HepG2 (cell line): Measurements from ENCODE around the gene LIMD2. TPM values are rescaled to one million over a fixed set of nuclear protein-coding genes. Genes with fewer than 3 reads are reported as not detected.

Source experiments
- AGO2 ChIP-seq: fragments of 200-400 bp; formaldehyde crosslinking; optimal IDR thresholded peaks from 2 replicates; pipeline ENCODE3; 2017; ENCODE audit warnings: mild to moderate bottlenecking, low read depth, low read length, moderate library complexity
- BRCA1 ChIP-seq: sonication (generic); formaldehyde crosslinking; IDR thresholded peaks from 2 replicates; pipeline ENCODE4 v1.4.0; 2020; ENCODE audit warnings: missing genetic modification reagents
- CEBPG ChIP-seq: IDR thresholded peaks from 2 replicates; pipeline ENCODE4 v1.6.1; 2016
- HDAC1 ChIP-seq: sonication (generic); formaldehyde crosslinking; IDR thresholded peaks from 2 replicates; pipeline ENCODE4 v1.5.1; 2020; ENCODE audit warnings: mild to moderate bottlenecking, missing genetic modification reagents
- KDM1A ChIP-seq: IDR thresholded peaks from 2 replicates; pipeline ENCODE4 v1.6.1; 2016; ENCODE audit warnings: missing compliant biosample characterization
- NFIB ChIP-seq: sonication (generic); formaldehyde crosslinking; IDR thresholded peaks from 2 replicates; pipeline ENCODE4 v1.9.0; 2021; ENCODE audit warnings: missing genetic modification reagents, mild to moderate bottlenecking, borderline replicate concordance
- NFYC ChIP-seq: IDR thresholded peaks from 2 replicates; pipeline ENCODE4 v1.6.1; 2016; ENCODE audit warnings: missing genetic modification reagents, missing compliant biosample characterization
- POGK ChIP-seq: sonication (generic); formaldehyde crosslinking; conservative IDR thresholded peaks from 2 replicates; pipeline ENCODE4 v1.8.0; 2022; ENCODE audit warnings: mild to moderate bottlenecking, moderate library complexity, missing genetic modification reagents
- RERE ChIP-seq: IDR thresholded peaks from 2 replicates; pipeline ENCODE4 v1.6.1; 2016; ENCODE audit warnings: low read depth, missing genetic modification reagents, missing compliant biosample characterization
- SAFB2 ChIP-seq: sonication (generic); formaldehyde crosslinking; IDR thresholded peaks from 2 replicates; pipeline ENCODE4 v1.5.1; 2020; ENCODE audit warnings: missing genetic modification reagents, low read depth, mild to moderate bottlenecking, borderline replicate concordance
- SAP130 ChIP-seq: IDR thresholded peaks from 2 replicates; pipeline ENCODE4 v1.6.1; 2016; ENCODE audit warnings: low read depth
- TBP ChIP-seq: sonication (generic); formaldehyde crosslinking; IDR thresholded peaks from 2 replicates; pipeline ENCODE4 v1.5.0; 2020; ENCODE audit warnings: missing genetic modification reagents
- U2AF1 ChIP-seq: fragments of 200-400 bp; formaldehyde crosslinking; optimal IDR thresholded peaks from 2 replicates; pipeline ENCODE3; 2017; ENCODE audit warnings: mild to moderate bottlenecking, low read depth, low read length
- XRCC5 ChIP-seq: fragments of 200-400 bp; formaldehyde crosslinking; optimal IDR thresholded peaks from 2 replicates; pipeline ENCODE3; 2017; ENCODE audit warnings: mild to moderate bottlenecking, low read length
- ZNF224 ChIP-seq: sonication (generic); formaldehyde crosslinking; IDR thresholded peaks from 2 replicates; pipeline ENCODE4 v1.5.0; 2020; ENCODE audit warnings: mild to moderate bottlenecking, missing genetic modification reagents
- ZNF431 ChIP-seq: sonication (generic); formaldehyde crosslinking; IDR thresholded peaks from 2 replicates; pipeline ENCODE4 v1.9.0; 2022; ENCODE audit warnings: missing genetic modification reagents, low read depth, mild to moderate bottlenecking, borderline replicate concordance
- ZNF598 ChIP-seq: sonication (generic); formaldehyde crosslinking; IDR thresholded peaks from 2 replicates; pipeline ENCODE4 v1.5.1; 2020; ENCODE audit warnings: mild to moderate bottlenecking, missing genetic modification reagents, borderline replicate concordance
- ZNF724P ChIP-seq: sonication (generic); formaldehyde crosslinking; IDR thresholded peaks from 2 replicates; pipeline ENCODE4 v1.8.0; 2022; ENCODE audit warnings: missing genetic modification reagents, borderline replicate concordance
- polyA plus RNA-seq, 8 experiments: library from polyadenylated mRNA; depleted of rRNA in 3 of 8; stranded (reverse) in 7 of 8; unstranded in 1 of 8; fragments of >200 nt; fragmentation: Illumina TruSeq in 4 of 8; extraction: Trizol in 4 of 8; gene quantifications; 2 replicates each; pipeline versions ENCODE4 v1.2.1 to v1.2.3, GENCODE V29; 2011 to 2016; ENCODE audit warnings: low read depth in 4 of 8, missing spikeins in 1 of 8, mixed read lengths in 1 of 8; ENCODE audit not compliant: insufficient read depth in 1 of 8
- total RNA-seq, 5 experiments: library from RNA; depleted of rRNA; stranded (reverse); fragments of >200 nt; fragmentation: Illumina TruSeq; extraction: Trizol; gene quantifications; 2 replicates each; pipeline ENCODE4 v1.2.3, GENCODE V29; 2016; ENCODE audit warnings: low read depth in 1 of 5
- TF ChIP-seq, protein P1 (sequence below): sonication (generic); formaldehyde crosslinking; IDR thresholded peaks from 2 replicates; pipeline ENCODE4 v1.4.0; 2020; ENCODE audit warnings: missing genetic modification reagents; ENCODE audit errors: not compliant biosample characterization
- TF ChIP-seq, protein P2 (sequence below): IDR thresholded peaks from 2 replicates; pipeline ENCODE4 v1.6.1; 2016; ENCODE audit warnings: missing compliant biosample characterization, missing genetic modification reagents, borderline replicate concordance

Gene LIMD2
- total and polyA plus RNA-seq, 2 of the 13 experiments (the other 11 are each of a cell fraction or from before 2014, with no cell fraction given), result 9.0 to 20.8 TPM

GRCh38 chr17:63675607-63676546 lies 24.0 kb downstream of the LIMD2 start (continued):
- TF ChIP-seq, protein P1, sequence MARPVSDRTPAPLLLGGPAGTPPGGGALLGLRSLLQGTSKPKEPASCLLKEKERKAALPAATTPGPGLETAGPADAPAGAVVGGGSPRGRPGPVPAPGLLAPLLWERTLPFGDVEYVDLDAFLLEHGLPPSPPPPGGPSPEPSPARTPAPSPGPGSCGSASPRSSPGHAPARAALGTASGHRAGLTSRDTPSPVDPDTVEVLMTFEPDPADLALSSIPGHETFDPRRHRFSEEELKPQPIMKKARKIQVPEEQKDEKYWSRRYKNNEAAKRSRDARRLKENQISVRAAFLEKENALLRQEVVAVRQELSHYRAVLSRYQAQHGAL (CRISPR knock-in tag), result no peak
- TF ChIP-seq ZNF224 (CRISPR knock-in tag), result no peak
- no peak for TF ChIP-seq TBP (CRISPR knock-in tag)
- no peak for TF ChIP-seq U2AF1
- TF ChIP-seq ZNF598 (CRISPR knock-in tag), result 0 out of 2 replicates have a peak, but pooled peaks have one; percentile 59
- no peak for TF ChIP-seq AGO2
- TF ChIP-seq XRCC5, result peak; percentile 59
- no peak for TF ChIP-seq RERE (CRISPR knock-in tag)
- TF ChIP-seq CEBPG (CRISPR knock-in tag), result no peak
- no peak for TF ChIP-seq NFYC (CRISPR knock-in tag)
- TF ChIP-seq KDM1A (CRISPR knock-in tag), result no peak
- TF ChIP-seq POGK (CRISPR knock-in tag), result 0 out of 2 replicates have a peak, but pooled peaks have one; percentile 35
- TF ChIP-seq ZNF724P (CRISPR knock-in tag), result no peak
- 0 out of 2 replicates have a peak, but pooled peaks have one; percentile 60 for TF ChIP-seq SAFB2 (CRISPR knock-in tag)
- TF ChIP-seq NFIB (CRISPR knock-in tag), result no peak
- no peak for TF ChIP-seq BRCA1 (CRISPR knock-in tag)
- TF ChIP-seq HDAC1 (CRISPR knock-in tag), result no peak
- TF ChIP-seq SAP130 (CRISPR knock-in tag), result 0 out of 2 replicates have a peak, but pooled peaks have one; percentile 7
- TF ChIP-seq, protein P2, sequence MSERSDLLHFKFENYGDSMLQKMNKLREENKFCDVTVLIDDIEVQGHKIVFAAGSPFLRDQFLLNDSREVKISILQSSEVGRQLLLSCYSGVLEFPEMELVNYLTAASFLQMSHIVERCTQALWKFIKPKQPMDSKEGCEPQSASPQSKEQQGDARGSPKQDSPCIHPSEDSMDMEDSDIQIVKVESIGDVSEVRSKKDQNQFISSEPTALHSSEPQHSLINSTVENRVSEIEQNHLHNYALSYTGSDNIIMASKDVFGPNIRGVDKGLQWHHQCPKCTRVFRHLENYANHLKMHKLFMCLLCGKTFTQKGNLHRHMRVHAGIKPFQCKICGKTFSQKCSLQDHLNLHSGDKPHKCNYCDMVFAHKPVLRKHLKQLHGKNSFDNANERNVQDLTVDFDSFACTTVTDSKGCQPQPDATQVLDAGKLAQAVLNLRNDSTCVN (CRISPR knock-in tag), result no peak
- TF ChIP-seq ZNF431, result no peak
